A673 (cell line): ENCODE measurements around the gene UBE2E3. TPM values are rescaled to one million over a fixed set of nuclear protein-coding genes. Genes with fewer than 3 reads are reported as not detected.

Source experiments
- BruUV-seq: library from RNA; stranded (reverse); fragments of 400-500 nt; replicated peaks from 2 replicates; lab custom pipeline; 2021; lab: Mats Ljungman, UMichigan
- CTCF ChIA-PET: fragments of 300-600 bp; sonication (Branson Sonifier 250); formaldehyde crosslinking; loops from one replicate; lab custom pipeline; 2022; ENCODE audit warnings: antibody characterized with exemption; lab: Charles Lee
- POLR2A ChIA-PET: fragments of 300-600 bp; sonication (Branson Sonifier 250); formaldehyde crosslinking; loops from one replicate; lab custom pipeline; 2022; ENCODE audit warnings: antibody characterized with exemption; ENCODE audit not compliant: low non-redundant PET; lab: Charles Lee
- DNase-seq: peaks from one replicate; pipeline ENCODE4 v3.0.0-alpha.2; 2015; ENCODE audit warnings: low spot score
- H3K27ac ChIP-seq: fragments of 200-600 bp; sonication (generic); 2 replicates; pipeline ENCODE4 v1.5.1; 2016; ENCODE audit warnings: mixed run types, low read depth, mild to moderate bottlenecking, mixed read lengths, antibody characterized with exemption, low read length; ENCODE audit not compliant: poor library complexity, severe bottlenecking
- H3K27me3 ChIP-seq: fragments of 200-600 bp; sonication (generic); replicated peaks from 2 replicates; pipeline ENCODE4 v1.6.1; 2017; ENCODE audit warnings: mixed run types, low read depth, mild to moderate bottlenecking, mixed read lengths, antibody characterized with exemption, low read length; ENCODE audit not compliant: insufficient read depth, poor library complexity
- H3K36me3 ChIP-seq: fragments of 200-600 bp; sonication (generic); 2 replicates; pipeline ENCODE4 v1.6.1; 2016; ENCODE audit warnings: mixed run types, mild to moderate bottlenecking, mixed read lengths, antibody characterized with exemption, low read length; ENCODE audit not compliant: insufficient read depth, poor library complexity, severe bottlenecking
- H3K4me1 ChIP-seq: fragments of 200-600 bp; sonication (generic); 2 replicates; pipeline ENCODE4 v1.6.1; 2017; ENCODE audit warnings: mixed run types, mild to moderate bottlenecking, mixed read lengths, antibody characterized with exemption, low read length; ENCODE audit not compliant: insufficient read depth, poor library complexity, severe bottlenecking
- H3K4me3 ChIP-seq: fragments of 200-600 bp; sonication (generic); 2 replicates; pipeline ENCODE4 v1.5.1; 2016; ENCODE audit warnings: low read depth, mixed run types, mild to moderate bottlenecking, mixed read lengths, low read length; ENCODE audit not compliant: poor library complexity, severe bottlenecking
- H3K9me3 ChIP-seq: fragments of 200-600 bp; sonication (generic); 2 replicates; pipeline ENCODE4 v1.6.1; 2016; ENCODE audit warnings: mixed run types, low read depth, mild to moderate bottlenecking, mixed read lengths, antibody characterized with exemption, low read length; ENCODE audit not compliant: poor library complexity, severe bottlenecking
- CTCF ChIP-seq: fragments of 300-800, 200-600 bp; sonication (generic); conservative IDR thresholded peaks from 2 replicates; pipeline ENCODE4 v1.5.1; 2017; ENCODE audit warnings: low read depth, mild to moderate bottlenecking, antibody characterized with exemption, low read length, moderate library complexity, mixed read lengths
- EZH2 ChIP-seq: fragments of 200-600 bp; sonication (generic); IDR thresholded peaks from 2 replicates; pipeline ENCODE4 v1.6.1; 2017; ENCODE audit warnings: borderline replicate concordance, low read depth, mild to moderate bottlenecking, mixed read lengths, antibody characterized with exemption, low read length; ENCODE audit not compliant: poor library complexity, severe bottlenecking
- intact Hi-C: fragments of 100-400 bp; cut with micrococcal nuclease; formaldehyde crosslinking; loops from one replicate; pipeline ENCODE4 v1.10.0; 2022; ENCODE audit not compliant: unreplicated experiment
- total RNA-seq: library from RNA; stranded (reverse); gene quantifications from 2 replicates; pipeline ENCODE4 v1.2.3, GENCODE V29; 2021

Gene UBE2E3
- total RNA-seq, 1 experiment from 2014 or later, result 103 TPM

- H3K36me3 ChIP-seq, result no peaks in the 10 kb centered on the region
- H3K9me3 ChIP-seq, result no peaks in the 10 kb centered on the region
- no peak for TF ChIP-seq EZH2
- TF ChIP-seq CTCF, result no peak
- BruUV-seq, result no TSS peak
- no peak overlapping the region for H3K27ac ChIP-seq
- intact Hi-C loops, result loop anchor here (5.0 kb wide), 1 partner anchor 70 kb away; the partner anchor contains the start of gene UBE2E3
- no peak overlapping the region for H3K4me3 ChIP-seq
- peaks cover 9% of the 10 kb centered on the region for H3K4me1 ChIP-seq
- no peaks in the 10 kb centered on the region for H3K27me3 ChIP-seq
- no peak for DNase-seq
- CTCF ChIA-PET, result no interaction called here
- POLR2A ChIA-PET, result no interaction called here
Observed at GRCh38 chr2:181051861-181052522, 71.6 kb downstream of the UBE2E3 start.

GRCh38 chr2:181052523-181052891 lies 72.1 kb downstream of the UBE2E3 start:
- ChIA-PET POLR2A (no interaction called here), CTCF (no interaction called here)
- H3K4me3 ChIP-seq, result no peak overlapping the region
- no peaks in the 10 kb centered on the region for H3K36me3 ChIP-seq
- peaks cover 9% of the 10 kb centered on the region for H3K4me1 ChIP-seq
- H3K27ac ChIP-seq, result no peak overlapping the region
- BruUV-seq, result no TSS peak
- H3K9me3 ChIP-seq, result no peaks in the 10 kb centered on the region
- H3K27me3 ChIP-seq, result no peaks in the 10 kb centered on the region
- intact Hi-C loops, result loop anchor here (5.0 kb wide), 1 partner anchor 70 kb away; the partner anchor contains the start of gene UBE2E3
- TF ChIP-seq CTCF, result no peak
- TF ChIP-seq EZH2, result no peak
- no peak for DNase-seq

- Histone ChIP-seq H3K4me3 (no peak overlapping the region), H3K4me1 (peaks cover 7% of the 10 kb centered on the region), H3K27ac (no peak overlapping the region), H3K9me3 (no peaks in the 10 kb centered on the region), H3K36me3 (no peaks in the 10 kb centered on the region), H3K27me3 (no peaks in the 10 kb centered on the region)
- ChIA-PET POLR2A (no interaction called here), CTCF (no interaction called here)
- no peak for DNase-seq
- TF ChIP-seq CTCF (no peak), EZH2 (no peak)
- no TSS peak for BruUV-seq
- intact Hi-C loops, result loop anchor here (5.0 kb wide), 1 partner anchor 72 kb away; the partner anchor contains the start of gene UBE2E3
Observed at GRCh38 chr2:181054256-181054655, 73.9 kb downstream of the UBE2E3 start.
